Large intestine (tissue), 3 donors: ENCODE data around the gene DEAF1. TPM values are rescaled to one million over a fixed set of nuclear protein-coding genes. Genes with fewer than 3 reads are reported as not detected.

Experiments used
- DNase-seq, 2 donors: peaks; one replicate each; pipeline versions ENCODE4 v3.0.0 to v3.0.0-alpha.2; 2013
- H3K27ac ChIP-seq: one replicate; pipeline ENCODE4 v1.5.1; 2013; ENCODE audit warnings: low read length
- H3K27me3 ChIP-seq: 2 replicates; pipeline ENCODE4 v1.6.1; 2013; ENCODE audit warnings: low read length; ENCODE audit not compliant: control insufficient read depth, insufficient read depth
- H3K36me3 ChIP-seq: 2 replicates; pipeline ENCODE4 v1.6.1; 2013; ENCODE audit warnings: low read length; ENCODE audit not compliant: control insufficient read depth, insufficient read depth
- H3K4me1 ChIP-seq: one replicate; pipeline ENCODE4 v1.6.1; 2013; ENCODE audit warnings: low read length; ENCODE audit not compliant: control insufficient read depth, insufficient read depth
- H3K4me3 ChIP-seq: one replicate; pipeline ENCODE4 v1.5.1; 2013; ENCODE audit warnings: low read length
- H3K9me3 ChIP-seq: one replicate; pipeline ENCODE4 v1.6.1; 2013; ENCODE audit warnings: mild to moderate bottlenecking, low read depth, low read length, moderate library complexity; ENCODE audit not compliant: control insufficient read depth
- WGBS: methylation state at CpG from one replicate; pipeline ENCODE4 v1.1.5; 2013; ENCODE audit warnings: low lambda C conversion rate; ENCODE audit not compliant: insufficient coverage; 5-methylcytosine and 5-hydroxymethylcytosine counted together
- polyA plus RNA-seq: library from polyadenylated mRNA; unstranded; fragments of 120-200 nt; gene quantifications from one replicate; pipeline ENCODE4 v1.2.1, GENCODE V29; 2013

DEAF1 gene
- polyA plus RNA-seq, 1 donor = 24.1 TPM

- Histone ChIP-seq H3K9me3 (peaks cover 19% of the 10 kb centered on the region), H3K27me3 (no peaks in the 10 kb centered on the region), H3K36me3 (peaks cover 87% of the 10 kb centered on the region), H3K4me1 (peaks cover 20% of the 10 kb centered on the region), H3K4me3 (no peak overlapping the region), H3K27ac (no peak overlapping the region)
- WGBS = no CpG with 5 or more reads among the region's 18 CpGs
- no peak for DNase-seq
These were observed 84.7 kb downstream of the DEAF1 start for GRCh38 chr11:610146-610801.

- H3K27me3 ChIP-seq = no peaks in the 10 kb centered on the region
- H3K27ac ChIP-seq = no peak overlapping the region
- H3K4me3 ChIP-seq = no peak overlapping the region
- no CpG with 5 or more reads among the region's 28 CpGs for WGBS
- peaks cover 13% of the 10 kb centered on the region for H3K4me1 ChIP-seq
- peaks cover 19% of the 10 kb centered on the region for H3K9me3 ChIP-seq
- no peak for DNase-seq
- H3K36me3 ChIP-seq = peaks cover 93% of the 10 kb centered on the region
These were observed 85.6 kb downstream of the DEAF1 start for GRCh38 chr11:609341-609811.

GRCh38 chr11:608791-609251 is 86.2 kb downstream of the DEAF1 start:
- H3K27me3 ChIP-seq = no peaks in the 10 kb centered on the region
- H3K9me3 ChIP-seq = peaks cover 19% of the 10 kb centered on the region
- WGBS = no CpG with 5 or more reads among the region's 28 CpGs
- H3K4me1 ChIP-seq = peaks cover 8% of the 10 kb centered on the region
- peaks cover 95% of the 10 kb centered on the region for H3K36me3 ChIP-seq
- DNase-seq = no peak
- no peak overlapping the region for H3K4me3 ChIP-seq
- no peak overlapping the region for H3K27ac ChIP-seq

GRCh38 chr11:607971-608659 is 86.9 kb downstream of the DEAF1 start:
- H3K27ac ChIP-seq = no peak overlapping the region
- no peak for DNase-seq
- no peak overlapping the region for H3K4me3 ChIP-seq
- H3K36me3 ChIP-seq = peaks cover 99% of the 10 kb centered on the region
- no peaks in the 10 kb centered on the region for H3K27me3 ChIP-seq
- peaks cover 3% of the 10 kb centered on the region for H3K4me1 ChIP-seq
- WGBS = 100% methylated on average over 2 of the region's 45 CpGs
- peaks cover 17% of the 10 kb centered on the region for H3K9me3 ChIP-seq

GRCh38 chr11:607020-607780 is 87.8 kb downstream of the DEAF1 start:
- Histone ChIP-seq H3K27me3 (no peaks in the 10 kb centered on the region), H3K36me3 (peaks cover 96% of the 10 kb centered on the region), H3K9me3 (peaks cover 13% of the 10 kb centered on the region), H3K4me3 (no peak overlapping the region), H3K27ac (no peak overlapping the region), H3K4me1 (no peaks in the 10 kb centered on the region)
- no peak for DNase-seq
- WGBS = no CpG with 5 or more reads among the region's 35 CpGs

GRCh38 chr11:606245-606644 is 88.8 kb downstream of the DEAF1 start:
- H3K4me3 ChIP-seq = no peak overlapping the region
- H3K9me3 ChIP-seq = peaks cover 13% of the 10 kb centered on the region
- no peaks in the 10 kb centered on the region for H3K27me3 ChIP-seq
- no peaks in the 10 kb centered on the region for H3K4me1 ChIP-seq
- WGBS = no CpG with 5 or more reads among the region's 19 CpGs
- peaks cover 96% of the 10 kb centered on the region for H3K36me3 ChIP-seq
- no peak for DNase-seq
- no peak overlapping the region for H3K27ac ChIP-seq

- Histone ChIP-seq H3K9me3 (peaks cover 11% of the 10 kb centered on the region), H3K27ac (no peak overlapping the region), H3K4me1 (no peaks in the 10 kb centered on the region), H3K4me3 (no peak overlapping the region), H3K27me3 (no peaks in the 10 kb centered on the region), H3K36me3 (peaks cover 93% of the 10 kb centered on the region)
- DNase-seq = no peak
- no CpG with 5 or more reads among the region's 33 CpGs for WGBS
These were observed 89.5 kb downstream of the DEAF1 start for GRCh38 chr11:605286-606129.

GRCh38 chr11:603154-603553 is 91.9 kb downstream of the DEAF1 start:
- no peak overlapping the region for H3K27ac ChIP-seq
- peaks cover 88% of the 10 kb centered on the region for H3K36me3 ChIP-seq
- no peak overlapping the region for H3K4me3 ChIP-seq
- H3K27me3 ChIP-seq = no peaks in the 10 kb centered on the region
- H3K9me3 ChIP-seq = peaks cover 3% of the 10 kb centered on the region
- DNase-seq = no peak
- 74% methylated on average over 4 of the region's 13 CpGs for WGBS
- no peaks in the 10 kb centered on the region for H3K4me1 ChIP-seq

- 100% methylated on average over 1 of the region's 23 CpGs for WGBS
- H3K27me3 ChIP-seq = no peaks in the 10 kb centered on the region
- H3K9me3 ChIP-seq = no peaks in the 10 kb centered on the region
- H3K4me1 ChIP-seq = no peaks in the 10 kb centered on the region
- H3K27ac ChIP-seq = no peak overlapping the region
- peaks cover 88% of the 10 kb centered on the region for H3K36me3 ChIP-seq
- H3K4me3 ChIP-seq = no peak overlapping the region
- no peak for DNase-seq
These were observed 93.3 kb downstream of the DEAF1 start for GRCh38 chr11:601573-602245.
